ENCODE results near the gene RNASEL.

Gene RNASEL

GRCh38 chr1:182588500-182589396 is at the start of gene RNASEL:
RNASEL (minus strand) TSS chr1:182589256; CDS start chr1:182586806, 2,450 bp downstream.
- peak; percentile 50 for DNase-seq

- DNase-seq: no peak
These were observed 48.7 kb upstream of the RNASEL start for GRCh38 chr1:182637769-182638168.

- no peak for DNase-seq
These were observed 46.8 kb upstream of the RNASEL start for GRCh38 chr1:182635871-182636270.

GRCh38 chr1:182634306-182635072 is 45.4 kb upstream of the RNASEL start:
- DNase-seq: no peak

GRCh38 chr1:182633657-182634281 is 44.7 kb upstream of the RNASEL start:
- no peak for DNase-seq

GRCh38 chr1:182633031-182633430 is 44.0 kb upstream of the RNASEL start:
- DNase-seq: no peak

GRCh38 chr1:182632441-182632857 is 43.4 kb upstream of the RNASEL start:
- peak; percentile 25 for DNase-seq

- DNase-seq: no peak
These were observed 42.9 kb upstream of the RNASEL start for GRCh38 chr1:182631954-182632353.

- DNase-seq: no peak
These were observed 42.1 kb upstream of the RNASEL start for GRCh38 chr1:182631053-182631677.

- DNase-seq: no peak
These were observed 41.5 kb upstream of the RNASEL start for GRCh38 chr1:182630586-182630985.

- peak; percentile 35 for DNase-seq
These were observed 40.5 kb upstream of the RNASEL start for GRCh38 chr1:182629499-182630096.

- DNase-seq: no peak
These were observed 40.0 kb upstream of the RNASEL start for GRCh38 chr1:182629080-182629479.

GRCh38 chr1:182628657-182629056 is 39.6 kb upstream of the RNASEL start:
- no peak for DNase-seq

- DNase-seq: no peak
These were observed 38.6 kb upstream of the RNASEL start for GRCh38 chr1:182627622-182628021.

GRCh38 chr1:182626527-182626926 is 37.5 kb upstream of the RNASEL start:
- DNase-seq: no peak

- no peak for DNase-seq
These were observed 36.9 kb upstream of the RNASEL start for GRCh38 chr1:182625719-182626504.

- no peak for DNase-seq
These were observed 36.0 kb upstream of the RNASEL start for GRCh38 chr1:182625024-182625423.

- peak; percentile 18 for DNase-seq
These were observed 35.5 kb upstream of the RNASEL start for GRCh38 chr1:182624577-182624976.

- DNase-seq: no peak
These were observed 34.0 kb upstream of the RNASEL start for GRCh38 chr1:182622901-182623528.

GRCh38 chr1:182621906-182622305 is 32.9 kb upstream of the RNASEL start:
- no peak for DNase-seq

- DNase-seq: no peak
These were observed 32.0 kb upstream of the RNASEL start for GRCh38 chr1:182620924-182621585.

All from GDM1 (cell line).